K562 (cell line): Measurements from ENCODE around the gene DNM1. TPM values are rescaled to one million over a fixed set of nuclear protein-coding genes. Genes with fewer than 3 reads are reported as not detected.
"Not testable (repeated sequence)": the region's sequence is repeated elsewhere in the genome, so short reads cannot be mapped to it uniquely, and the experiment has no call there.

ENCODE experiments used
- ATAC-seq: fragments of 200-7000 bp; cut with Tn5 transposase; 3 replicates; pipeline ENCODE4 v1.9.1; 2020; ENCODE audit warnings: moderate library complexity
- BruUV-seq: library from RNA; stranded (reverse); fragments of 400-500 nt; replicated peaks from 2 replicates; lab custom pipeline; 2021; lab: Mats Ljungman, UMichigan
- CTCF ChIA-PET: fragments of 300-600 bp; formaldehyde crosslinking; extraction: SDS; loops from one replicate; lab custom pipeline; 2021; ENCODE audit warnings: low intra/inter-chr PET ratio; lab: Yijun Ruan, JAX
- POLR2A ChIA-PET: fragments of 300-600, 350-650 bp; sonication (Branson Sonifier 250); formaldehyde crosslinking; extraction: SDS; loops from one replicate; lab custom pipeline; 2021; ENCODE audit warnings: antibody characterized with exemption, inconsistent platforms; lab: Yijun Ruan, JAX
- DNase-seq, 4 experiments: peaks; one replicate each; pipeline versions ENCODE4 v3.0.0 to v3.0.0-alpha.2; 2011 to 2018; ENCODE audit warnings: low spot score in 3 of 4, mixed read lengths in 3 of 4; ENCODE audit errors: extremely low read depth in 1 of 4
- FAIRE-seq: peaks from 2 replicates; lab custom pipeline; 2011; peaks lifted over from hg19 to GRCh38; lab: Jason Lieb, UNC
- H2AFZ ChIP-seq: 2 replicates; pipeline ENCODE4 v1.6.0; 2011; ENCODE audit warnings: low read depth, low read length, control low read depth, inconsistent platforms
- H3K27ac ChIP-seq: fragments of 200-600 bp; 3 replicates; pipeline ENCODE4 v1.8.0; 2011; ENCODE audit warnings: low read depth, mild to moderate bottlenecking, control low read depth, inconsistent platforms, low read length, moderate library complexity, mixed read lengths; ENCODE audit errors: extremely low read depth
- H3K27me3 ChIP-seq, 2 experiments: fragments of 300-600 bp in 1 of 2; 2 replicates in 1 of 2; 3 replicates in 1 of 2; pipeline versions ENCODE4 v1.6.0 to v1.8.0; 2011; ENCODE audit warnings: inconsistent platforms in 2 of 2, low read length in 2 of 2, mild to moderate bottlenecking in 1 of 2, mixed read lengths in 1 of 2, moderate library complexity in 1 of 2; ENCODE audit not compliant: control insufficient read depth in 2 of 2, insufficient read depth in 2 of 2
- H3K36me3 ChIP-seq: fragments of 300-600 bp; 3 replicates; pipeline ENCODE4 v1.8.0; 2011; ENCODE audit warnings: mild to moderate bottlenecking, low read length, inconsistent platforms; ENCODE audit not compliant: control insufficient read depth, insufficient read depth
- H3K4me1 ChIP-seq, 2 experiments: fragments of 200-600 bp in 1 of 2; replicated peaks in 1 of 2; 2 replicates in 1 of 2; 3 replicates in 1 of 2; pipeline versions ENCODE4 v1.5.1 to v1.8.0; 2011; ENCODE audit warnings: inconsistent platforms in 2 of 2, low read length in 2 of 2, mild to moderate bottlenecking in 1 of 2, mixed read lengths in 1 of 2, moderate library complexity in 1 of 2; ENCODE audit not compliant: control insufficient read depth in 2 of 2, insufficient read depth in 2 of 2
- H3K4me2 ChIP-seq: 2 replicates; pipeline ENCODE4 v1.6.1; 2011; ENCODE audit warnings: low read length, control low read depth, inconsistent platforms, mixed read lengths; ENCODE audit not compliant: insufficient read depth
- H3K4me3 ChIP-seq: fragments of 200-600 bp; sonication (generic), shearing (Covaris generic); 2 replicates; pipeline ENCODE4 v1.5.1; 2016; ENCODE audit warnings: control low read depth, inconsistent platforms
- H3K79me2 ChIP-seq: fragments of 200-600 bp; 3 replicates; pipeline ENCODE4 v1.8.0; 2011; ENCODE audit warnings: low read length, inconsistent platforms; ENCODE audit not compliant: control insufficient read depth, insufficient read depth
- H3K9ac ChIP-seq, 2 experiments: 2 replicates each; pipeline versions ENCODE4 v1.6.0 to v1.6.1; 2011; ENCODE audit warnings: low read depth in 2 of 2, low read length in 2 of 2, control low read depth in 1 of 2, inconsistent platforms in 1 of 2, mild to moderate bottlenecking in 1 of 2, mixed read lengths in 1 of 2; ENCODE audit not compliant: insufficient read depth in 1 of 2
- H3K9me1 ChIP-seq: one replicate; pipeline ENCODE4 v1.6.0; 2011; ENCODE audit warnings: inconsistent platforms, mild to moderate bottlenecking, low read length, moderate library complexity; ENCODE audit not compliant: control insufficient read depth, insufficient read depth
- H3K9me3 ChIP-seq: replicated peaks from 2 replicates; pipeline ENCODE4 v1.5.1; 2011; ENCODE audit warnings: low read depth, low read length, inconsistent platforms; ENCODE audit not compliant: control insufficient read depth, insufficient read depth
- H4K20me1 ChIP-seq: replicated peaks from 2 replicates; pipeline ENCODE4 v1.6.1; 2011; ENCODE audit warnings: low read length, inconsistent platforms, mixed read lengths; ENCODE audit not compliant: control insufficient read depth, insufficient read depth
- ATF1 ChIP-seq, 2 experiments: fragments of 450-650 bp in 1 of 2; IDR thresholded peaks; 2 replicates each; pipeline ENCODE4 v1.6.1; 2016; ENCODE audit warnings: missing compliant biosample characterization in 1 of 2, missing genetic modification characterization in 1 of 2
- CTBP1 ChIP-seq: fragments of 450-650 bp; IDR thresholded peaks from 2 replicates; pipeline ENCODE4 v1.6.1; 2016; ENCODE audit warnings: borderline replicate concordance
- JUND ChIP-seq, 2 experiments: IDR thresholded peaks; 2 replicates in 1 of 2; 3 replicates in 1 of 2; pipeline ENCODE4 v1.6.1; 2011; ENCODE audit warnings: borderline replicate concordance in 2 of 2, low read depth in 2 of 2, low read length in 2 of 2, improper control_type of control experiment in 1 of 2, missing biosample characterization in 1 of 2, missing genetic modification characterization in 1 of 2, missing genetic modification reagents in 1 of 2
- KLF16 ChIP-seq: IDR thresholded peaks from 2 replicates; pipeline ENCODE4 v1.6.1; 2016; ENCODE audit warnings: antibody characterized with exemption
- L3MBTL2 ChIP-seq: fragments of 450-650 bp; IDR thresholded peaks from 2 replicates; pipeline ENCODE4 v1.6.1; 2016; ENCODE audit warnings: mild to moderate bottlenecking, moderate library complexity
- WGBS: fragments of 100-300 bp; shearing (Covaris generic); methylation state at CpG from one replicate; pipeline ENCODE4 v1.1.6; 2016; ENCODE audit warnings: low coverage, mixed read lengths; ENCODE audit not compliant: insufficient coverage; ENCODE audit errors: missing lambda C conversion rate; 5-methylcytosine and 5-hydroxymethylcytosine counted together
- in situ Hi-C: fragments of 300-500 bp; cut with MboI; formaldehyde crosslinking; loops from 4 replicates; pipeline ENCODE4 v1.15.0; 2018; ENCODE audit warnings: inconsistent platforms, mixed read lengths
- intact Hi-C: fragments of 100-400 bp; cut with micrococcal nuclease; formaldehyde crosslinking; loops from 2 replicates; pipeline ENCODE4 v1.14.2; 2022
- polyA plus RNA-seq, 8 experiments: library from polyadenylated mRNA; depleted of rRNA in 4 of 8; stranded (reverse) in 5 of 8; unstranded in 3 of 8; fragments of >200 nt; fragmentation: Nextera tagmentation in 2 of 8; fragmentation: Illumina TruSeq in 1 of 8; extraction: Ambion mirVana in 2 of 8; extraction: Trizol in 1 of 8; gene quantifications; 2 replicates each; pipeline versions ENCODE4 v1.2.1 to v1.2.3, GENCODE V29; 2011 to 2014; ENCODE audit warnings: inconsistent platforms in 1 of 8, missing spikeins in 1 of 8
- total RNA-seq, 7 experiments: library from RNA; depleted of rRNA in 6 of 7; stranded (reverse); fragments of >200 nt in 6 of 7; fragmentation: Illumina TruSeq in 2 of 7; extraction: Trizol in 2 of 7; gene quantifications; 2 replicates each; pipeline versions ENCODE4 v1.2.1 to v1.2.3, GENCODE V29; 2011 to 2021; ENCODE audit warnings: low replicate concordance in 1 of 7
- TF ChIP-seq, protein P1 (sequence below), 2 experiments: IDR thresholded peaks; 2 replicates each; pipeline ENCODE4 v1.6.1; 2011; ENCODE audit warnings: borderline replicate concordance in 1 of 2, control low read depth in 1 of 2, low read depth in 1 of 2, low read length in 1 of 2, mild to moderate bottlenecking in 1 of 2, mixed read lengths in 1 of 2, moderate library complexity in 1 of 2; ENCODE audit not compliant: insufficient read depth in 1 of 2, insufficient read length in 1 of 2, poor library complexity in 1 of 2, severe bottlenecking in 1 of 2; ENCODE audit errors: extremely low read depth in 1 of 2
- TF ChIP-seq, protein P2 (sequence below): sonication (generic); formaldehyde crosslinking; IDR thresholded peaks from 2 replicates; pipeline ENCODE4 v1.8.1; 2023; ENCODE audit warnings: mild to moderate bottlenecking, missing genetic modification reagents
- TF ChIP-seq, protein P3 (sequence below), 2 experiments: fragments of 450-650 bp; formaldehyde crosslinking in 1 of 2; IDR thresholded peaks; 2 replicates each; pipeline versions ENCODE4 v1.4.0 to v1.6.1; 2014 to 2020; ENCODE audit warnings: mild to moderate bottlenecking in 2 of 2, borderline replicate concordance in 1 of 2, low read depth in 1 of 2

The DNM1 gene
- total and polyA plus RNA-seq, 9 of the 15 experiments (the other 6 are each of a cell fraction or from before 2014, with no cell fraction given): 0.39 to 23.1 (median 9.1) TPM

DNA sequence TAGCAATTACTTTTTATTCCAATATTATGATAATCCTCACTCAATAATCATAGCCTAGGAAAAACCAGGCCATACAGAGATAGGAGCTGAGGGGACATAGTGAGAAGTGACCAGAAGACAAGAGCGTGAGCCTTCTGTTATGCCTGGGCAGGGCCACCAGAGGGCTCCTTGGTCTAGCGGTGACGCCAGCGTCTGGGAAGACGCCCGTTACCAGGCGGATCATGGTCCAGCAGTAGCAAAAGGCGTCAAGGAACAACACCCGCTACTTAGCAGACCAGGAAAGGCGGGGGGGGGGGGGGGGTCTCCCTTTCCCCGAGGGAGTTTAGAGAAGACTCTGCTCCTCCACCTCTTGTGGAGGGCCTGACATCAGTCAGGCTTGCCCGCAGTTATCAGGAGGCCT, 21.7 kb upstream of the DNM1 start:
- H3K79me2 ChIP-seq; BruUV-seq; H3K9ac ChIP-seq; H3K9me3 ChIP-seq; H3K27me3 ChIP-seq; H3K4me3 ChIP-seq; H3K9me1 ChIP-seq; in situ Hi-C loops; FAIRE-seq; H3K4me2 ChIP-seq; H2AFZ ChIP-seq; H3K27ac ChIP-seq; TF ChIP-seq ATF1 (CRISPR knock-in tag; IDR thresholded peaks at IDR 0.05); JUND (tag; IDR thresholded peaks at IDR 0.05; ENCODE audit: borderline replicate concordance, low read depth, low read length): not testable (repeated sequence)
- WGBS: 38% methylated on average over 11 of the region's 12 CpGs
- Histone ChIP-seq H3K4me1 (peaks cover 7 to 29% of the 10 kb centered on the region in 2 experiments; a peak in 4 of 5 replicates), H4K20me1 (peaks cover 10% of the 10 kb centered on the region; the same call in 1 of the 2 replicates), H3K36me3 (peaks cover 86% of the 10 kb centered on the region)
- ATAC-seq (0 out of 3 replicates have a peak, but pooled peaks have one; percentile 16), DNase-seq (peak in 1 of 4 experiments; percentile 73)
- POLR2A ChIA-PET: interaction anchor here (7.9 to 12.6 kb wide), 2 partner anchors 11 to 17 kb away, joined by 78 to 155 read pairs; partner anchors contain the start of genes BBLN and CIZ1
- intact Hi-C loops: loop anchor here (2.0 kb wide), 1 partner anchor 159 kb away; the partner anchor contains the start of gene SLC27A4
- CTCF ChIA-PET: interaction anchor here (0.5 to 1.6 kb wide), 2 partner anchors 9 to 1602 kb away, joined by 3 read pairs; no protein-coding TSS in a partner anchor
- TF ChIP-seq CTBP1: peak; percentile 23; the same call in 1 of the 2 replicates
- peak; percentile 77 for TF ChIP-seq ATF1 (tag; IDR thresholded peaks at IDR 0.05)
- TF ChIP-seq, protein P1, sequence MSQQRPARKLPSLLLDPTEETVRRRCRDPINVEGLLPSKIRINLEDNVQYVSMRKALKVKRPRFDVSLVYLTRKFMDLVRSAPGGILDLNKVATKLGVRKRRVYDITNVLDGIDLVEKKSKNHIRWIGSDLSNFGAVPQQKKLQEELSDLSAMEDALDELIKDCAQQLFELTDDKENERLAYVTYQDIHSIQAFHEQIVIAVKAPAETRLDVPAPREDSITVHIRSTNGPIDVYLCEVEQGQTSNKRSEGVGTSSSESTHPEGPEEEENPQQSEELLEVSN (IDR thresholded peaks at IDR 0.05; ENCODE audit: borderline replicate concordance in 1 of 2, extremely low read depth in 1 of 2, insufficient read depth in 1 of 2, insufficient read length in 1 of 2, low read depth in 1 of 2, low read length in 1 of 2, poor library complexity in 1 of 2, severe bottlenecking in 1 of 2): peak in 1 of 2 experiments; percentile 44
- TF ChIP-seq L3MBTL2: peak; percentile 35; the same call in 1 of the 2 replicates
- TF ChIP-seq JUND (IDR thresholded peaks at IDR 0.05; ENCODE audit: borderline replicate concordance, low read depth, low read length): peak; percentile 46; the same call in 1 of the 2 replicates
- TF ChIP-seq, protein P2, sequence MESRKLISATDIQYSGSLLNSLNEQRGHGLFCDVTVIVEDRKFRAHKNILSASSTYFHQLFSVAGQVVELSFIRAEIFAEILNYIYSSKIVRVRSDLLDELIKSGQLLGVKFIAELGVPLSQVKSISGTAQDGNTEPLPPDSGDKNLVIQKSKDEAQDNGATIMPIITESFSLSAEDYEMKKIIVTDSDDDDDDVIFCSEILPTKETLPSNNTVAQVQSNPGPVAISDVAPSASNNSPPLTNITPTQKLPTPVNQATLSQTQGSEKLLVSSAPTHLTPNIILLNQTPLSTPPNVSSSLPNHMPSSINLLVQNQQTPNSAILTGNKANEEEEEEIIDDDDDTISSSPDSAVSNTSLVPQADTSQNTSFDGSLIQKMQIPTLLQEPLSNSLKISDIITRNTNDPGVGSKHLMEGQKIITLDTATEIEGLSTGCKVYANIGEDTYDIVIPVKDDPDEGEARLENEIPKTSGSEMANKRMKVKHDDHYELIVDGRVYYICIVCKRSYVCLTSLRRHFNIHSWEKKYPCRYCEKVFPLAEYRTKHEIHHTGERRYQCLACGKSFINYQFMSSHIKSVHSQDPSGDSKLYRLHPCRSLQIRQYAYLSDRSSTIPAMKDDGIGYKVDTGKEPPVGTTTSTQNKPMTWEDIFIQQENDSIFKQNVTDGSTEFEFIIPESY (CRISPR knock-in tag): peak; percentile 99
- TF ChIP-seq, protein P3, sequence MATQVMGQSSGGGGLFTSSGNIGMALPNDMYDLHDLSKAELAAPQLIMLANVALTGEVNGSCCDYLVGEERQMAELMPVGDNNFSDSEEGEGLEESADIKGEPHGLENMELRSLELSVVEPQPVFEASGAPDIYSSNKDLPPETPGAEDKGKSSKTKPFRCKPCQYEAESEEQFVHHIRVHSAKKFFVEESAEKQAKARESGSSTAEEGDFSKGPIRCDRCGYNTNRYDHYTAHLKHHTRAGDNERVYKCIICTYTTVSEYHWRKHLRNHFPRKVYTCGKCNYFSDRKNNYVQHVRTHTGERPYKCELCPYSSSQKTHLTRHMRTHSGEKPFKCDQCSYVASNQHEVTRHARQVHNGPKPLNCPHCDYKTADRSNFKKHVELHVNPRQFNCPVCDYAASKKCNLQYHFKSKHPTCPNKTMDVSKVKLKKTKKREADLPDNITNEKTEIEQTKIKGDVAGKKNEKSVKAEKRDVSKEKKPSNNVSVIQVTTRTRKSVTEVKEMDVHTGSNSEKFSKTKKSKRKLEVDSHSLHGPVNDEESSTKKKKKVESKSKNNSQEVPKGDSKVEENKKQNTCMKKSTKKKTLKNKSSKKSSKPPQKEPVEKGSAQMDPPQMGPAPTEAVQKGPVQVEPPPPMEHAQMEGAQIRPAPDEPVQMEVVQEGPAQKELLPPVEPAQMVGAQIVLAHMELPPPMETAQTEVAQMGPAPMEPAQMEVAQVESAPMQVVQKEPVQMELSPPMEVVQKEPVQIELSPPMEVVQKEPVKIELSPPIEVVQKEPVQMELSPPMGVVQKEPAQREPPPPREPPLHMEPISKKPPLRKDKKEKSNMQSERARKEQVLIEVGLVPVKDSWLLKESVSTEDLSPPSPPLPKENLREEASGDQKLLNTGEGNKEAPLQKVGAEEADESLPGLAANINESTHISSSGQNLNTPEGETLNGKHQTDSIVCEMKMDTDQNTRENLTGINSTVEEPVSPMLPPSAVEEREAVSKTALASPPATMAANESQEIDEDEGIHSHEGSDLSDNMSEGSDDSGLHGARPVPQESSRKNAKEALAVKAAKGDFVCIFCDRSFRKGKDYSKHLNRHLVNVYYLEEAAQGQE (IDR thresholded peaks at IDR 0.05; ENCODE audit: borderline replicate concordance): peak; percentile 63; the same call in 1 of the 2 replicates
- TF ChIP-seq, protein P3 (CRISPR knock-in tag; IDR thresholded peaks at IDR 0.05; ENCODE audit: low read depth): not testable (repeated sequence)
- 0 out of 2 replicates have a peak, but pooled peaks have one; percentile 12 for TF ChIP-seq KLF16
